Ascending aorta (tissue), 2 donors: ENCODE results near the gene CACNA1G. TPM values are rescaled to one million over a fixed set of nuclear protein-coding genes. Genes with fewer than 3 reads are reported as not detected.

Experiments
- DNase-seq, 2 donors: peaks; one replicate each; pipeline ENCODE4 v3.0.0-alpha.2; 2019; ENCODE audit warnings: low spot score in 2 of 2
- H3K27ac ChIP-seq, 2 donors: fragments of 200-600 bp; sonication (generic); one replicate each; pipeline ENCODE4 v1.5.1; 2016 to 2017; ENCODE audit warnings: mild to moderate bottlenecking in 1 of 2
- H3K27me3 ChIP-seq: fragments of 200-600 bp; sonication (generic); one replicate; pipeline ENCODE4 v1.5.1; 2017
- H3K36me3 ChIP-seq, 2 donors: fragments of 200-600 bp; sonication (generic); one replicate each; pipeline ENCODE4 v1.5.1; 2016
- H3K4me1 ChIP-seq, 2 donors: fragments of 200-600 bp; sonication (generic); one replicate each; pipeline ENCODE4 v1.5.1; 2016 to 2017; ENCODE audit warnings: mild to moderate bottlenecking in 1 of 2
- H3K4me3 ChIP-seq, 2 donors: fragments of 200-600 bp; sonication (generic); one replicate each; pipeline ENCODE4 v1.5.1; 2016 to 2017; ENCODE audit warnings: mild to moderate bottlenecking in 1 of 2
- H3K9me3 ChIP-seq, 2 donors: fragments of 200-600 bp; sonication (generic); one replicate each; pipeline ENCODE4 v1.5.1; 2016
- intact Hi-C: fragments of 100-400 bp; cut with DNase I; formaldehyde crosslinking; loops from one replicate; pipeline ENCODE4 v1.15.1; 2023
- total RNA-seq: library from RNA; depleted of rRNA; stranded (reverse); fragments of >200 nt; gene quantifications from one replicate; pipeline ENCODE4 v1.1.0, GENCODE V29; 2016
- TF ChIP-seq, protein P1 (sequence below), 3 experiments: fragments of 200-600 bp in 2 of 3; fragments of 450-650 bp in 1 of 3; sonication (generic) in 2 of 3; IDR thresholded peaks; one replicate each; pipeline ENCODE4 v1.5.1; 2016 to 2019; ENCODE audit warnings: antibody characterized with exemption in 3 of 3, mild to moderate bottlenecking in 1 of 3, moderate library complexity in 1 of 3

The CACNA1G gene
- total RNA-seq, 1 donor from 2014 or later: 1.2 TPM

DNA sequence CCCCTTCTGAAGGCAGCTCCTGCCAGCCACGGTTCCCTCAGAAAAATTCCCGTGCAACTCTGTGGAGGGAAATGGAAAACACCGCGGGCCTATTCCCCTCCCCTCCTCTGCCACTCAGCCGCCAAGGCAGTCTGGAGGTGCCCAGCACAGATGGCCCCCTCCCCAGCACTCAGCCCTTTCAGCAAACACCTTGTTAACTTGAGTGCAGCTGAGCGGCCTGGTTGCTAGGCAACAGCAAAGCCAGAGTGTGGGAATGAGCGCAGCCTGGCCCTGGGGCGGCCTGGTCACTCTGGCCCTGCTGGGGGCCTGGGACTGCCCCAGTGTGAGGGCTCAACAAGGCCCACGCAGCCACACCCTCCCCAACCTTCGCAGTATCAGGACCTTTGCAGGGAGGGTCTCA, 32.8 kb downstream of the CACNA1G start:
- H3K36me3 ChIP-seq: no peaks in the 10 kb centered on the region
- intact Hi-C loops: no loop called here
- DNase-seq: no peak

DNA sequence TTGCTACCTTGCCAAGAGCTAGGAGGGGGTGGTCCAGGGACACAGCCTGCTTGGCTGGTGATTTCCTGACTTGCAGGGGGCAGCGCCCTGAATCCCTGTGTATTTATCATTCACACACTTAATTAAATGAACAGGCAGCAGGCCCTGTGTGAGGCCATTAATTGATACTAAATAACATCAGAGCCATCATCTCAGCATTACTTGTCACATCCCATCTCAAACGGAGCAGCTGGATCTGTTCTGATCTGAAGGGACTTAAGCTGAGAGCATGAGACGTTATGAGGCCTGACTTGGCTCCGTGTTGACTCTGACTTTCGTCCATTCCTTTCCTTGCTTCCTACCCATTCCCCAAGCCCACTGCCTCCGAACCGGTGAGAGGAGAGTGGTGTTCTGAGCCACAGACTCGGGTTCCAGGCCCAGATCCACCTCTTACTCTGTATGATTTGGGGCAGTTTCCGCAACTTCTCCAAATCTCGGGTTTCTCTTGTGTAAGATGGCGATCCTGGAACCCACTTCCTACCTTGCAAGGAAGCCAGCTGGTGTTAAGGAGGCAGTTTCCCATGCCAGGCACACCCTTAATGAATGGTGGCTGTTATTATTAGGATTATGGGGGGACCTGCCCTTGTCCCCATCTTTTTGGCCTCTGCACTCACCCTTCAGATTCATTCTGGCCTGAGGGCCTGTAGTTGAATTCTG, 33.8 kb downstream of the CACNA1G start:
- TF ChIP-seq, protein P1, sequence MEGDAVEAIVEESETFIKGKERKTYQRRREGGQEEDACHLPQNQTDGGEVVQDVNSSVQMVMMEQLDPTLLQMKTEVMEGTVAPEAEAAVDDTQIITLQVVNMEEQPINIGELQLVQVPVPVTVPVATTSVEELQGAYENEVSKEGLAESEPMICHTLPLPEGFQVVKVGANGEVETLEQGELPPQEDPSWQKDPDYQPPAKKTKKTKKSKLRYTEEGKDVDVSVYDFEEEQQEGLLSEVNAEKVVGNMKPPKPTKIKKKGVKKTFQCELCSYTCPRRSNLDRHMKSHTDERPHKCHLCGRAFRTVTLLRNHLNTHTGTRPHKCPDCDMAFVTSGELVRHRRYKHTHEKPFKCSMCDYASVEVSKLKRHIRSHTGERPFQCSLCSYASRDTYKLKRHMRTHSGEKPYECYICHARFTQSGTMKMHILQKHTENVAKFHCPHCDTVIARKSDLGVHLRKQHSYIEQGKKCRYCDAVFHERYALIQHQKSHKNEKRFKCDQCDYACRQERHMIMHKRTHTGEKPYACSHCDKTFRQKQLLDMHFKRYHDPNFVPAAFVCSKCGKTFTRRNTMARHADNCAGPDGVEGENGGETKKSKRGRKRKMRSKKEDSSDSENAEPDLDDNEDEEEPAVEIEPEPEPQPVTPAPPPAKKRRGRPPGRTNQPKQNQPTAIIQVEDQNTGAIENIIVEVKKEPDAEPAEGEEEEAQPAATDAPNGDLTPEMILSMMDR (IDR thresholded peaks at IDR 0.05): no peak
- Histone ChIP-seq H3K9me3 (no peaks in the 10 kb centered on the region), H3K27me3 (no peaks in the 10 kb centered on the region), H3K27ac (no peak overlapping the region), H3K4me3 (no peak overlapping the region), H3K36me3 (no peaks in the 10 kb centered on the region), H3K4me1 (peaks cover 1 to 19% of the 10 kb centered on the region in 2 donors)
- DNase-seq: no peak
- intact Hi-C loops: no loop called here

More for the DNA sequence above, 32.8 kb downstream of the CACNA1G start:
- Histone ChIP-seq H3K4me1 (peaks cover 5 to 26% of the 10 kb centered on the region in 2 donors), H3K27ac (no peak overlapping the region), H3K4me3 (no peak overlapping the region), H3K9me3 (no peaks in the 10 kb centered on the region), H3K27me3 (no peaks in the 10 kb centered on the region)
- TF ChIP-seq, protein P1 (IDR thresholded peaks at IDR 0.05): no peak

DNA sequence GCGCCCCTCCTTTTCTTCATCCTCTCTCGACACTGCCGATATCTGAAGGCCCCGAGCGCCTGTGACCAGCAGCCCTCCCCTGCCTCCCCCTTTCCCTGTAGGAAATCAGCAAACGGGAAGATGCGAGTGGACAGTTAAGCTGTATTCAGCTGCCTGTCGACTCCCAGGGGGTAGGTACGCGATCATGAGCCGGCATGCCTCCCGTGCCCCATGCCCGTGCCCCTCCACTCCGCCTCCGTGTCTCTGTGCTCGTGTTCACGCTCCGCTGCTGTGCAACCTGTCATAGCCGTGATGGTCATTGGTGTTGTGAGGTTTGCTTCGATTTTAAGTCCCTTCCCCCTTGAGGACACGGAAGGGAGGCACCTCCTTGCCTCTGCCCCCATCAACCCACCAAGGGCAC, 34.4 kb downstream of the CACNA1G start:
- H3K27me3 ChIP-seq: no peaks in the 10 kb centered on the region
- H3K4me1 ChIP-seq: peaks cover 0 to 12% of the 10 kb centered on the region in 2 donors
- intact Hi-C loops: no loop called here
- DNase-seq: no peak
- no peak overlapping the region for H3K4me3 ChIP-seq
- no peak overlapping the region for H3K27ac ChIP-seq
- TF ChIP-seq, protein P1 (IDR thresholded peaks at IDR 0.05): no peak
- no peaks in the 10 kb centered on the region for H3K36me3 ChIP-seq
- no peaks in the 10 kb centered on the region for H3K9me3 ChIP-seq

DNA sequence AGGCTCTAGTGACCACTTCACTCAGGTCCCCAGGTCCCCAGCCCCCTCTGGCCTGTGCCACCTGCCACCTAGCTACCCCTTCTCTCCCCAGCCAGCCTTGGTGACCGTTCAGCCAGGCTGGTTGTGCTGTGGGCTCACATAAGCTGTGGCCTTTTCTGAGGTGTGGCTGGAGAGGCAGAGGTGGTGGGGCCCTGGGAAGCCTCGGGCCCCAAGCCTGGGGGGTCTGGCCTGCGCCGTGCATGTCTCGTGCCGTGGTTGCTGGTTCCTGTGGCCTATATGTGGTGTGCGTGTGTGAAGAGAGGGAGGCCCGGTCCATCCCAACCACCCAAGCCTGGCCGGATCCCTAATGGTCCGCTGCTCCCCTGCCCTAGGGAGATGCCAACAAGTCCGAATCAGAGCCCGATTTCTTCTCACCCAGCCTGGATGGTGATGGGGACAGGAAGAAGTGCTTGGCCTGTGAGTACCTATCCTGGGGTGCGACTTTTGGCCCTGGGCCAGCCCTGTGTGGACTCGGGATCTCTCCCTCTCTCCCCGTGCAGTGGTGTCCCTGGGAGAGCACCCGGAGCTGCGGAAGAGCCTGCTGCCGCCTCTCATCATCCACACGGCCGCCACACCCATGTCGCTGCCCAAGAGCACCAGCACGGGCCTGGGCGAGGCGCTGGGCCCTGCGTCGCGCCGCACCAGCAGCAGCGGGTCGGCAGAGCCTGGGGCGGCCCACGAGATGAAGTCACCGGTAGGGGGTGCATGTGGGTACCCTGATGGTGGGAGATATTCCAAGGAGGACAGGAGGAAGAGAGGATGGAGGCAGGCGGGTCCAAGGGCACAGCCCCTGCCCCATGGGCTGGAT, 35.9 kb downstream of the CACNA1G start:
- DNase-seq: no peak
- H3K4me3 ChIP-seq: no peak overlapping the region
- H3K36me3 ChIP-seq: no peaks in the 10 kb centered on the region
- H3K27ac ChIP-seq: no peak overlapping the region
- TF ChIP-seq, protein P1 (IDR thresholded peaks at IDR 0.05): no peak
- intact Hi-C loops: no loop called here
- no peaks in the 10 kb centered on the region for H3K9me3 ChIP-seq
- H3K4me1 ChIP-seq: peaks cover 0 to 8% of the 10 kb centered on the region in 2 donors
- no peaks in the 10 kb centered on the region for H3K27me3 ChIP-seq

DNA sequence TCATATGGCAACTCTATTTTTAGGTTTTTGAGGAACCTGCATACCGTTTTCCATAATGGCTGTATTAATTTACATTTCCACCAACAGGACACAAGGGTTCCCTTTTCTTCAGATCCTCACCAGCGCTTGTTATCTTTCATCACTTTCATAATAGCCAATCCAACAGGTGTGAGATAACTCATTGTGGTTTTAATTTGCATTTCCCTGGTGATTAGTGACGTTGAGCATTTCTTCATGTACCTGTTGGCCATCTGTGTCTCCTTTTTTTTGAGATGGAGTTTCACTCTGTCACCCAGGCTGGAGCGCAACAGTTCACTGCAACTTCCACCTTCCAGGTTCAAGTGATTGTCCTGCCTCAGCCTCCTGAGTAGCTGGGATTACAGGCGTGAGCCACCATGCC, 38.0 kb downstream of the CACNA1G start:
- Histone ChIP-seq H3K4me1 (peaks cover 0 to under 1% of the 10 kb centered on the region in 2 donors), H3K4me3 (no peak overlapping the region), H3K27ac (no peak overlapping the region), H3K27me3 (no peaks in the 10 kb centered on the region), H3K36me3 (no peaks in the 10 kb centered on the region), H3K9me3 (no peaks in the 10 kb centered on the region)
- intact Hi-C loops: no loop called here
- DNase-seq: no peak
- TF ChIP-seq, protein P1 (IDR thresholded peaks at IDR 0.05): no peak
